GM12878 (cell line): Measurements from ENCODE around the gene UTF1.
"Not testable (repeated sequence)": the region's sequence is repeated elsewhere in the genome, so short reads cannot be mapped to it uniquely, and the experiment has no call there.

Experiments
- CTCF ChIP-seq, 3 experiments: IDR thresholded peaks in 2 of 3; conservative IDR thresholded peaks in 1 of 3; 2 replicates each; pipeline ENCODE4 v1.5.1; 2011; ENCODE audit warnings: low read depth in 3 of 3, low read length in 3 of 3, mild to moderate bottlenecking in 3 of 3, control low read depth in 2 of 3, moderate library complexity in 2 of 3, inconsistent platforms in 1 of 3, mixed read lengths in 1 of 3; ENCODE audit not compliant: control insufficient read depth in 2 of 3, insufficient read depth in 1 of 3; ENCODE audit errors: extremely low read depth in 1 of 3
- NFYB ChIP-seq: IDR thresholded peaks from 2 replicates; pipeline ENCODE4 v1.6.1; 2011; ENCODE audit warnings: low read depth, mild to moderate bottlenecking, low read length, improper control_type of control experiment, moderate library complexity; ENCODE audit not compliant: insufficient read depth
- ZBED1 ChIP-seq: IDR thresholded peaks from 2 replicates; pipeline ENCODE4 v1.6.1; 2016; ENCODE audit warnings: borderline replicate concordance

DNA sequence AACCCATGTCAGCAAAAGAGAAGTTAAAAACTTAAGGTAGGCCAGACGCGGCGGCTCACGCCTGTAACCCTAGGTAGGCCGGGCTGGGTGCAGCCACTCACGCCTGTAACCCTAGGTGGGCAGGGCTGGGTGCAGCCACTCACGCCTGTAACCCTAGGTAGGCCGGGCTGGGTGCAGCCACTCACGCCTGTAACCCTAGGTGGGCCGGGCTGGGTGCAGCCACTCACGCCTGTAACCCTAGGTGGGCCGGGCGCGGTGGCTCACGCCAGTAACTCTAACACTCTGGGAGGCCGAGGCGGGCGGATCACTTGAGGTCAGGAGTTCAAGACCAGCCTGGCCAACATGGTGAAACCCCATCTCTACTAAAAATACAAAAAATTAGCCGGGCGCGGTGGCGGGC lies 8.3 kb upstream of the UTF1 start:
- not testable (repeated sequence) for TF ChIP-seq NFYB; ZBED1; CTCF (IDR thresholded peaks at IDR 0.05 in 2 of 3, conservative IDR thresholded peaks at IDR 0.05 in 1 of 3; ENCODE audit: control insufficient read depth in 2 of 3, extremely low read depth in 1 of 3, insufficient read depth in 1 of 3, low read depth in 3 of 3, low read length in 3 of 3)
